Measurements from ENCODE around the gene SETBP1.

DNA sequence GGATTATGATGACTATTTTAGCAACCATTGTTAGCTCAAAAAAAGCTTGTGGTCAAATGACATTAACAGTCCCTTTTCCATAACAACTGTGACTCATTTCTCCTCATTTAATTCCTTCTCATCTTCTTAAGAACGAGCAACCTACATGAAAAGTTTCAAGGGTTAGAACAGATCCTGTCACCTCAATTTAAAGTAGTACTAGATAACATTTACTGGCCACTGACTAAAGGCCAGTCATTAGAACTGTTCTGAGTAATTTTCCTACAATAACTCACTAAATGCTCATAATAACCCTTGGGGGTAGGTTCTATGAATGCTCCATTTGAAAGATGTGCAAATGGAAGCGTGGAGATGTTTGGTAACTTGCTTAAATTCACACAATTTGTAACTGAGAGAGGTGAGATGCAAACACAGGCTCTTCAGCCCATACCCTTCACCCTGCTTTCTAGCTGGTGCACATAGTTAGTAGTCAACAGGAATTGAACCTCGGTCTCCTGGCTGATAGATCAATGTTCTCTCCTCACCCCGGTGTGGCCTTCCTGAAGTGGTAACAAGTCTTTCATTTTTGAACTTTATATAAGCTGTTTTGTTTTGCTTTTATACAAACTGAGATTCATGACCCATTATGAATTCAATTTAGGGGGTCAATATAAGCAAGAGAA is 212.5 kb downstream of the SETBP1 start:
- TF ChIP-seq, protein P1, sequence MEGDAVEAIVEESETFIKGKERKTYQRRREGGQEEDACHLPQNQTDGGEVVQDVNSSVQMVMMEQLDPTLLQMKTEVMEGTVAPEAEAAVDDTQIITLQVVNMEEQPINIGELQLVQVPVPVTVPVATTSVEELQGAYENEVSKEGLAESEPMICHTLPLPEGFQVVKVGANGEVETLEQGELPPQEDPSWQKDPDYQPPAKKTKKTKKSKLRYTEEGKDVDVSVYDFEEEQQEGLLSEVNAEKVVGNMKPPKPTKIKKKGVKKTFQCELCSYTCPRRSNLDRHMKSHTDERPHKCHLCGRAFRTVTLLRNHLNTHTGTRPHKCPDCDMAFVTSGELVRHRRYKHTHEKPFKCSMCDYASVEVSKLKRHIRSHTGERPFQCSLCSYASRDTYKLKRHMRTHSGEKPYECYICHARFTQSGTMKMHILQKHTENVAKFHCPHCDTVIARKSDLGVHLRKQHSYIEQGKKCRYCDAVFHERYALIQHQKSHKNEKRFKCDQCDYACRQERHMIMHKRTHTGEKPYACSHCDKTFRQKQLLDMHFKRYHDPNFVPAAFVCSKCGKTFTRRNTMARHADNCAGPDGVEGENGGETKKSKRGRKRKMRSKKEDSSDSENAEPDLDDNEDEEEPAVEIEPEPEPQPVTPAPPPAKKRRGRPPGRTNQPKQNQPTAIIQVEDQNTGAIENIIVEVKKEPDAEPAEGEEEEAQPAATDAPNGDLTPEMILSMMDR (IDR thresholded peaks at IDR 0.05 in 2 of 3, conservative IDR thresholded peaks at IDR 0.05 in 1 of 3; ENCODE audit: insufficient read depth in 2 of 3, low read depth in 1 of 3, low read length in 3 of 3) = no peak
- TF ChIP-seq ZNF282 (CRISPR knock-in tag; IDR thresholded peaks at IDR 0.05) (no peak), SIN3A (IDR thresholded peaks at IDR 0.05; ENCODE audit: borderline replicate concordance in 2 of 2, control insufficient read depth in 1 of 2, low read depth in 2 of 2, low read length in 2 of 2) (no peak), CEBPB (tag; IDR thresholded peaks at IDR 0.05) (no peak)
- TF ChIP-seq, protein P2, sequence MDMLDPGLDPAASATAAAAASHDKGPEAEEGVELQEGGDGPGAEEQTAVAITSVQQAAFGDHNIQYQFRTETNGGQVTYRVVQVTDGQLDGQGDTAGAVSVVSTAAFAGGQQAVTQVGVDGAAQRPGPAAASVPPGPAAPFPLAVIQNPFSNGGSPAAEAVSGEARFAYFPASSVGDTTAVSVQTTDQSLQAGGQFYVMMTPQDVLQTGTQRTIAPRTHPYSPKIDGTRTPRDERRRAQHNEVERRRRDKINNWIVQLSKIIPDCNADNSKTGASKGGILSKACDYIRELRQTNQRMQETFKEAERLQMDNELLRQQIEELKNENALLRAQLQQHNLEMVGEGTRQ (CRISPR knock-in tag; IDR thresholded peaks at IDR 0.05) = no peak
- TF ChIP-seq, protein P3, sequence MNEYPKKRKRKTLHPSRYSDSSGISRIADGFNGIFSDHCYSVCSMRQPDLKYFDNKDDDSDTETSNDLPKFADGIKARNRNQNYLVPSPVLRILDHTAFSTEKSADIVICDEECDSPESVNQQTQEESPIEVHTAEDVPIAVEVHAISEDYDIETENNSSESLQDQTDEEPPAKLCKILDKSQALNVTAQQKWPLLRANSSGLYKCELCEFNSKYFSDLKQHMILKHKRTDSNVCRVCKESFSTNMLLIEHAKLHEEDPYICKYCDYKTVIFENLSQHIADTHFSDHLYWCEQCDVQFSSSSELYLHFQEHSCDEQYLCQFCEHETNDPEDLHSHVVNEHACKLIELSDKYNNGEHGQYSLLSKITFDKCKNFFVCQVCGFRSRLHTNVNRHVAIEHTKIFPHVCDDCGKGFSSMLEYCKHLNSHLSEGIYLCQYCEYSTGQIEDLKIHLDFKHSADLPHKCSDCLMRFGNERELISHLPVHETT (CRISPR knock-in tag; conservative IDR thresholded peaks at IDR 0.05 in 1 of 2, IDR thresholded peaks at IDR 0.05 in 1 of 2) = no peak
